Ascending aorta (tissue), 2 donors: ENCODE data around the gene GPR4. TPM values are rescaled to one million over a fixed set of nuclear protein-coding genes. Genes with fewer than 3 reads are reported as not detected.

ENCODE experiments used
- DNase-seq, 2 donors: peaks; one replicate each; pipeline ENCODE4 v3.0.0-alpha.2; 2019; ENCODE audit warnings: low spot score in 2 of 2
- H3K27ac ChIP-seq, 2 donors: fragments of 200-600 bp; sonication (generic); one replicate each; pipeline ENCODE4 v1.5.1; 2016 to 2017; ENCODE audit warnings: mild to moderate bottlenecking in 1 of 2
- H3K27me3 ChIP-seq: fragments of 200-600 bp; sonication (generic); one replicate; pipeline ENCODE4 v1.5.1; 2017
- H3K36me3 ChIP-seq, 2 donors: fragments of 200-600 bp; sonication (generic); one replicate each; pipeline ENCODE4 v1.5.1; 2016
- H3K4me1 ChIP-seq, 2 donors: fragments of 200-600 bp; sonication (generic); one replicate each; pipeline ENCODE4 v1.5.1; 2016 to 2017; ENCODE audit warnings: mild to moderate bottlenecking in 1 of 2
- H3K4me3 ChIP-seq, 2 donors: fragments of 200-600 bp; sonication (generic); one replicate each; pipeline ENCODE4 v1.5.1; 2016 to 2017; ENCODE audit warnings: mild to moderate bottlenecking in 1 of 2
- H3K9me3 ChIP-seq, 2 donors: fragments of 200-600 bp; sonication (generic); one replicate each; pipeline ENCODE4 v1.5.1; 2016
- intact Hi-C: fragments of 100-400 bp; cut with DNase I; formaldehyde crosslinking; loops from one replicate; pipeline ENCODE4 v1.15.1; 2023
- total RNA-seq: library from RNA; depleted of rRNA; stranded (reverse); fragments of >200 nt; gene quantifications from one replicate; pipeline ENCODE4 v1.1.0, GENCODE V29; 2016
- TF ChIP-seq, protein P1 (sequence below), 3 experiments: fragments of 200-600 bp in 2 of 3; fragments of 450-650 bp in 1 of 3; sonication (generic) in 2 of 3; IDR thresholded peaks; one replicate each; pipeline ENCODE4 v1.5.1; 2016 to 2019; ENCODE audit warnings: antibody characterized with exemption in 3 of 3, mild to moderate bottlenecking in 1 of 3, moderate library complexity in 1 of 3

GPR4 gene
- 14.0 TPM for total RNA-seq

DNA sequence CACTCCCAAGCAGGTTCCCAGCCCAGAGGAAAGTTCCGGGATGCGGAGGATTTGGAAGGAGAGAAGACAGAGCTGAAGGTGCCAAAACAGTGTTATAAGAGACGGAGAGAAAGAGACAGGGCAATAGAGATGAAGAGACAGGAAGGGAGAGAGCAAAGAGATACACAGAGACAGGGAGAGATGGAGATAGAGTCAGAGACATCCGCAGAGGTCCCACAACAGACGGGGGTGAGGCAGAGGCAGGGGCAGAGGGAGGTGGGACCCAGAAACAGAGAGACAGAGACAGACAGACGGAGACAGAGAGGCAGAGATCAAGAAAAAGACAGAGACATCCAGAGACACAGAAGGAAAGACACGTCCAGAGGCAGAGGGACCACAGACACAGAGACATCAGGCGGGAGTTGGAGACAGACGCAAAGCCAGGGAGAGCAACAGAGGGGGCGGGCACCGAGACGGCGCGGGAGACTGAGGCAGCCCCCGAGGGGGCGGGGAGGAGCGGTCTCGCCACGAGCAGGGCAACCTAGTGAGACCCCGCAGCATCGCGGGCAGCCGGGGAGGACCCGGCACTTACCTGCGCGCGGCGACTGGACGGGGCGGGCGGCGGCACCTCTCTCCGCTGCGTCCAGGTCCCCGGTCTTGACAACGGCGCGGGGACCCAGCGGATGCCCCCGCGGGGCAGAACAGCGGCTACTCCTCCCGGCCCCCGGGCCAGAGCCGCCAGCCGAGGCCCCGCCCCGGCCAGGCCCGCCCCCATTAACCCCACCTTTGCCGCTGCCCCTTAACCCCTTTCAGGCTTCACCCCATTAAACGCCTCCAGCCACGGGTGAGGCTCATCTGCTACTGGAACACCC, at the start of gene GPR4:
GPR4 (minus strand) TSS at position 689 of the 851 bp plus-strand sequence. CDS start 10,346 bp downstream, outside the sequence.
- TF ChIP-seq, protein P1, sequence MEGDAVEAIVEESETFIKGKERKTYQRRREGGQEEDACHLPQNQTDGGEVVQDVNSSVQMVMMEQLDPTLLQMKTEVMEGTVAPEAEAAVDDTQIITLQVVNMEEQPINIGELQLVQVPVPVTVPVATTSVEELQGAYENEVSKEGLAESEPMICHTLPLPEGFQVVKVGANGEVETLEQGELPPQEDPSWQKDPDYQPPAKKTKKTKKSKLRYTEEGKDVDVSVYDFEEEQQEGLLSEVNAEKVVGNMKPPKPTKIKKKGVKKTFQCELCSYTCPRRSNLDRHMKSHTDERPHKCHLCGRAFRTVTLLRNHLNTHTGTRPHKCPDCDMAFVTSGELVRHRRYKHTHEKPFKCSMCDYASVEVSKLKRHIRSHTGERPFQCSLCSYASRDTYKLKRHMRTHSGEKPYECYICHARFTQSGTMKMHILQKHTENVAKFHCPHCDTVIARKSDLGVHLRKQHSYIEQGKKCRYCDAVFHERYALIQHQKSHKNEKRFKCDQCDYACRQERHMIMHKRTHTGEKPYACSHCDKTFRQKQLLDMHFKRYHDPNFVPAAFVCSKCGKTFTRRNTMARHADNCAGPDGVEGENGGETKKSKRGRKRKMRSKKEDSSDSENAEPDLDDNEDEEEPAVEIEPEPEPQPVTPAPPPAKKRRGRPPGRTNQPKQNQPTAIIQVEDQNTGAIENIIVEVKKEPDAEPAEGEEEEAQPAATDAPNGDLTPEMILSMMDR (IDR thresholded peaks at IDR 0.05) = no peak
- H3K4me1 ChIP-seq = peaks cover 0 to 7% of the 10 kb centered on the region in 2 donors
- H3K27ac ChIP-seq = peak within 1 kb of the TSS in 1 of 2 donors; percentile 20
- intact Hi-C loops = no loop called here
- no peaks in the 10 kb centered on the region for H3K9me3 ChIP-seq
- H3K4me3 ChIP-seq = peak within 1 kb of the TSS; percentile 37 to 46
- H3K36me3 ChIP-seq = no peaks in the 10 kb centered on the region
- DNase-seq = no peak
- H3K27me3 ChIP-seq = peaks cover 28% of the 10 kb centered on the region

DNA sequence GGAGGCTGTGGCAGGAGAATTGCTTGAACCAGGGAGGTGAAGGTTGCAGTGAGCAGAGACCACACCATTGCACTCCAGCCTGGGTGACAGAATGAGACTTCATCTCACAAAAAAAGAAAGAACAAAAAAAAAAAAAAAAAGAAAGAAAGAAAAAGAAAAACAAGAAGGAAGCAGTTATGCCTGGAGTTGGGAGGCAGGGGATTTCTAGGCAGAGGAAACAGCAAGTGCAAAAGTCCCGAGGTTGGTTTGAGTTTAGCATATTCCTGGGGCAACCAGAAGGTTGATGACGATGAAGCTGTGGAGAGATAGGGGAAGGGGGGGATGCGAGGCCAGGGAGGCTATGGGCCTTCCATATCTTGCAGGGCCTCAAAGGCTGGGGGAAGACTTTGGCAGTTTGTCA, 48.7 kb upstream of the GPR4 start:
- H3K4me3 ChIP-seq = no peak overlapping the region
- TF ChIP-seq, protein P1 (IDR thresholded peaks at IDR 0.05) = no peak
- no peak for DNase-seq
- no peaks in the 10 kb centered on the region for H3K27me3 ChIP-seq
- intact Hi-C loops = no loop called here
- no peaks in the 10 kb centered on the region for H3K36me3 ChIP-seq
- no peaks in the 10 kb centered on the region for H3K9me3 ChIP-seq
- no peaks in the 10 kb centered on the region for H3K4me1 ChIP-seq
- H3K27ac ChIP-seq = no peak overlapping the region

DNA sequence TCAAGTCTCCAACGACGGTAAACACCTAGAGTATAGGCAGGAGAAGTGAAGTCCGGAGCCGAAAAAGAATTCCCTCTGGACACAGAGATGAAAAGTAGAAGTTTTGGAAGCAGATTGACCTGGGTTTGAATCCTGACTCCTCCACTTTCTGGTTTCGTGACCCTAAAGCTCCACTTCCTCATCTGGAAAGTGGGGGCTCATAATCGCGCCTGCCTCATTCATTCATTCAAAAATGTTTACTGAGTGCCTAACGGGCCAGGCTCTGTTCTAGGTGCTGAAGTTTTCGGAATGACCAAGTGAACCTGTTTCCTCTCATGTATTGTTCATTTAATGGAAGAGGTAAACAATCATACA, 44.3 kb upstream of the GPR4 start:
- peaks cover 6 to 9% of the 10 kb centered on the region in 2 donors for H3K4me1 ChIP-seq
- no peak for DNase-seq
- peak overlapping the region in 1 of 2 donors; percentile 52 for H3K4me3 ChIP-seq
- no peaks in the 10 kb centered on the region for H3K27me3 ChIP-seq
- no peak overlapping the region for H3K27ac ChIP-seq
- H3K9me3 ChIP-seq = no peaks in the 10 kb centered on the region
- no peaks in the 10 kb centered on the region for H3K36me3 ChIP-seq
- TF ChIP-seq, protein P1 (IDR thresholded peaks at IDR 0.05) = no peak
- intact Hi-C loops = no loop called here

DNA sequence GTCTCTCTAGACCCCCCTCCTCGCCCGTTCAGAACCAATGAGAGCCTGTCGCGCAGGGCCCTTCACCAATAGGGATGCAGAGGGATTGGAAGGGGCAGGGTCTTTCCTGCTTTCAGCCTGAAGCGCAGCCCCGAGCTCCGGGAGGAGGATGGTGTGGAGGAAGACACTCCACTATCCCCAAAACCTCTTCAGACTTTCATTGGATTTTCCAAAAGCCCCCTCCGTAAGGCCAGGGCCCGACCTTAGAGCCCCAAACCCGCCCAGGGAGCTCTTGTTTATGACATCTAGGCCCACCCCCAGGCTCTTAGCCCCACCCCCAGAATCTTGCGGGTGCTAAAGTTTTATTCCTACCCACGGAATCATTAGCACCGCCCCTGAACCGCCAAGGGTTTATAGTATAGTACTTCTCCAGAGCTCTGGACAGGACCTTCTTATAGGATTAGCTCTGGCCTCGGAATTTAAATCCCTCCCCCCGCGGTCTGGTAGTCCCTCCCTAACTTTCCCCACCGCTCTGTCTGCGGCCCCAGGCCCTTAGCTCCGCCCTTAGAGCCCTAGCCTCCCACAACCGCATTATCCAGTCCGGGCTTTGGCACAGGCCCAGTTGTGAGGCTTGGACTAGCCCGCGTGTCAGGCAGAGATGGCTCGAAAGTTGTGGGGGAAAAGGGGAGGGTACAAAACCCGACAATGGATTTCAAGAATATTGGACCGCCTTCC, 43.8 kb upstream of the GPR4 start:
- DNase-seq = peak; percentile 29 to 86
- Histone ChIP-seq H3K27me3 (no peaks in the 10 kb centered on the region), H3K9me3 (no peaks in the 10 kb centered on the region), H3K27ac (no peak overlapping the region), H3K4me1 (peaks cover 6 to 12% of the 10 kb centered on the region in 2 donors), H3K4me3 (peak overlapping the region; percentile 32 to 52), H3K36me3 (no peaks in the 10 kb centered on the region)
- intact Hi-C loops = no loop called here
- TF ChIP-seq, protein P1 (IDR thresholded peaks at IDR 0.05) = no peak

DNA sequence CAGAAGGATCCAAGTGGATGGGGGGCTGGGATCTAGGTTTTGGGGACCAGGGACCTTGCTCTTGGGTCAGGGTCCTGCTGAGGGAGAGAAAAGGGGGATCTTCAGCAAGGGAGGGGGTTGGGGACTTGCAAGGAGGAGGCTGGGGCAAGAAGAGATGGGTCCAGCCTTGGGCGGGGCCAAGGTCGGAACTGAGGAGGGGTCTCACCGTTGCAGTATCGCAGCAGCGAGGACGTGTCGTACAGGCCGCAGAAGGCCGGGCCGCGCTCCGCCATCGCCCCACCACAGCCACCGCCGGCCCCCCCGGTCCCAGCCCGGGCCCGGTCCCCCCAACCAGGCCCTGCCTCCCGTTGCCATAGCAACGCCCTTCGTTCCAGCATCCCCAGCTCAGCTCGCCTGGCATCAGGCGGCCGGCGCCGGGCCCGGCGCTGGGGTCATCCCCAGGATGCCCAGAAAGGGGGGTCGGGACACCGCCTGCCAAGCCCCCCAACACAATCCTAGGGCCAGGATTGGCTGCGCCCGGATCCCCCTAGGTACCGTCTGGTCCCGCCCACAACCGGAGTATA, 43.1 kb upstream of the GPR4 start:
- peak overlapping the region; percentile 32 to 52 for H3K4me3 ChIP-seq
- H3K27me3 ChIP-seq = no peaks in the 10 kb centered on the region
- intact Hi-C loops = no loop called here

More for the DNA sequence above, 43.1 kb upstream of the GPR4 start:
- no peaks in the 10 kb centered on the region for H3K36me3 ChIP-seq
- H3K9me3 ChIP-seq = no peaks in the 10 kb centered on the region
- no peak for DNase-seq
- no peak overlapping the region for H3K27ac ChIP-seq
- TF ChIP-seq, protein P1 (IDR thresholded peaks at IDR 0.05) = no peak
- peaks cover 6 to 12% of the 10 kb centered on the region in 2 donors for H3K4me1 ChIP-seq
